Measurements from ENCODE around the gene HHIPL1. TPM values are rescaled to one million over a fixed set of nuclear protein-coding genes. Genes with fewer than 3 reads are reported as not detected.

HHIPL1 gene
- total RNA-seq, 1 donor from 2014 or later, result not detected

GRCh38 chr14:99717682-99718013, 72.7 kb downstream of the HHIPL1 start:
- Mint-ChIP-seq H3K4me3 (ENCODE audit: low read depth) (no peak overlapping the region), H3K36me3 (ENCODE audit: low read depth) (no peaks in the 10 kb centered on the region), H3K9me3 (no peaks in the 10 kb centered on the region), H3K27me3 (ENCODE audit: low read depth) (peaks cover 8% of the 10 kb centered on the region), H3K4me1 (ENCODE audit: low read depth) (no peaks in the 10 kb centered on the region), H3K27ac (no peak overlapping the region)
- no peak for DNase-seq (ENCODE audit: low spot score)
- intact Hi-C loops (cut with micrococcal nuclease), result no loop called here

GRCh38 chr14:99718031-99718810, 73.3 kb downstream of the HHIPL1 start:
- Mint-ChIP-seq H3K27ac (no peak overlapping the region), H3K27me3 (ENCODE audit: low read depth) (peaks cover 4% of the 10 kb centered on the region), H3K9me3 (no peaks in the 10 kb centered on the region), H3K36me3 (ENCODE audit: low read depth) (no peaks in the 10 kb centered on the region), H3K4me1 (ENCODE audit: low read depth) (no peaks in the 10 kb centered on the region), H3K4me3 (ENCODE audit: low read depth) (no peak overlapping the region)
- no peak for DNase-seq (ENCODE audit: low spot score)
- intact Hi-C loops (cut with micrococcal nuclease), result no loop called here

GRCh38 chr14:99718811-99719192, 73.9 kb downstream of the HHIPL1 start:
- intact Hi-C loops (cut with micrococcal nuclease), result no loop called here
- Mint-ChIP-seq H3K27me3 (ENCODE audit: low read depth) (peaks cover 3% of the 10 kb centered on the region), H3K4me1 (ENCODE audit: low read depth) (no peaks in the 10 kb centered on the region), H3K4me3 (ENCODE audit: low read depth) (no peak overlapping the region), H3K36me3 (ENCODE audit: low read depth) (no peaks in the 10 kb centered on the region), H3K9me3 (no peaks in the 10 kb centered on the region), H3K27ac (no peak overlapping the region)
- no peak for DNase-seq (ENCODE audit: low spot score)

GRCh38 chr14:99720941-99721791, 76.2 kb downstream of the HHIPL1 start:
- Mint-ChIP-seq H3K27ac (no peak overlapping the region), H3K4me3 (ENCODE audit: low read depth) (no peak overlapping the region), H3K9me3 (no peaks in the 10 kb centered on the region), H3K4me1 (ENCODE audit: low read depth) (no peaks in the 10 kb centered on the region), H3K27me3 (ENCODE audit: low read depth) (peaks cover 7% of the 10 kb centered on the region), H3K36me3 (ENCODE audit: low read depth) (no peaks in the 10 kb centered on the region)
- intact Hi-C loops (cut with micrococcal nuclease), result no loop called here
- DNase-seq (ENCODE audit: low spot score), result no peak

- Mint-ChIP-seq H3K27me3 (ENCODE audit: low read depth) (peaks cover 8% of the 10 kb centered on the region), H3K4me3 (ENCODE audit: low read depth) (no peak overlapping the region), H3K27ac (no peak overlapping the region), H3K36me3 (ENCODE audit: low read depth) (no peaks in the 10 kb centered on the region), H3K4me1 (ENCODE audit: low read depth) (no peaks in the 10 kb centered on the region), H3K9me3 (no peaks in the 10 kb centered on the region)
- intact Hi-C loops (cut with micrococcal nuclease), result no loop called here
- DNase-seq (ENCODE audit: low spot score), result no peak
These were observed 77.0 kb downstream of the HHIPL1 start for GRCh38 chr14:99721792-99722516.

- Mint-ChIP-seq H3K4me3 (ENCODE audit: low read depth) (no peak overlapping the region), H3K4me1 (ENCODE audit: low read depth) (no peaks in the 10 kb centered on the region), H3K27me3 (ENCODE audit: low read depth) (peaks cover 8% of the 10 kb centered on the region), H3K27ac (no peak overlapping the region), H3K9me3 (no peaks in the 10 kb centered on the region), H3K36me3 (ENCODE audit: low read depth) (no peaks in the 10 kb centered on the region)
- intact Hi-C loops (cut with micrococcal nuclease), result no loop called here
- DNase-seq (ENCODE audit: low spot score), result no peak
These were observed 77.8 kb downstream of the HHIPL1 start for GRCh38 chr14:99722741-99723140.

GRCh38 chr14:99724196-99724891, 79.4 kb downstream of the HHIPL1 start:
- no peak overlapping the region for H3K27ac Mint-ChIP-seq
- no peak overlapping the region for H3K4me3 Mint-ChIP-seq (ENCODE audit: low read depth)
- no peaks in the 10 kb centered on the region for H3K9me3 Mint-ChIP-seq
- peaks cover 10% of the 10 kb centered on the region for H3K27me3 Mint-ChIP-seq (ENCODE audit: low read depth)
- no peaks in the 10 kb centered on the region for H3K36me3 Mint-ChIP-seq (ENCODE audit: low read depth)
- intact Hi-C loops (cut with micrococcal nuclease), result no loop called here
- no peaks in the 10 kb centered on the region for H3K4me1 Mint-ChIP-seq (ENCODE audit: low read depth)
- DNase-seq (ENCODE audit: low spot score), result no peak

GRCh38 chr14:99724939-99725773, 80.2 kb downstream of the HHIPL1 start:
- no peak overlapping the region for H3K27ac Mint-ChIP-seq
- no peak for DNase-seq (ENCODE audit: low spot score)
- H3K27me3 Mint-ChIP-seq (ENCODE audit: low read depth), result peaks cover 10% of the 10 kb centered on the region
- intact Hi-C loops (cut with micrococcal nuclease), result no loop called here
- H3K36me3 Mint-ChIP-seq (ENCODE audit: low read depth), result no peaks in the 10 kb centered on the region
- H3K4me3 Mint-ChIP-seq (ENCODE audit: low read depth), result no peak overlapping the region
- no peaks in the 10 kb centered on the region for H3K4me1 Mint-ChIP-seq (ENCODE audit: low read depth)
- no peaks in the 10 kb centered on the region for H3K9me3 Mint-ChIP-seq

GRCh38 chr14:99725774-99726537, 81.0 kb downstream of the HHIPL1 start:
- peaks cover 12% of the 10 kb centered on the region for H3K27me3 Mint-ChIP-seq (ENCODE audit: low read depth)
- H3K4me1 Mint-ChIP-seq (ENCODE audit: low read depth), result no peaks in the 10 kb centered on the region
- no peak overlapping the region for H3K27ac Mint-ChIP-seq
- no peaks in the 10 kb centered on the region for H3K36me3 Mint-ChIP-seq (ENCODE audit: low read depth)
- intact Hi-C loops (cut with micrococcal nuclease), result no loop called here
- no peak overlapping the region for H3K4me3 Mint-ChIP-seq (ENCODE audit: low read depth)
- H3K9me3 Mint-ChIP-seq, result no peaks in the 10 kb centered on the region
- no peak for DNase-seq (ENCODE audit: low spot score)

- Mint-ChIP-seq H3K4me1 (ENCODE audit: low read depth) (no peaks in the 10 kb centered on the region), H3K4me3 (ENCODE audit: low read depth) (no peak overlapping the region), H3K9me3 (no peaks in the 10 kb centered on the region), H3K36me3 (ENCODE audit: low read depth) (no peaks in the 10 kb centered on the region), H3K27ac (no peak overlapping the region), H3K27me3 (ENCODE audit: low read depth) (peaks cover 12% of the 10 kb centered on the region)
- DNase-seq (ENCODE audit: low spot score), result no peak
- intact Hi-C loops (cut with micrococcal nuclease), result no loop called here
These were observed 81.7 kb downstream of the HHIPL1 start for GRCh38 chr14:99726538-99727095.

GRCh38 chr14:99727096-99727870, 82.4 kb downstream of the HHIPL1 start:
- Mint-ChIP-seq H3K9me3 (no peaks in the 10 kb centered on the region), H3K27ac (no peak overlapping the region), H3K27me3 (ENCODE audit: low read depth) (peaks cover 12% of the 10 kb centered on the region), H3K4me1 (ENCODE audit: low read depth) (no peaks in the 10 kb centered on the region), H3K36me3 (ENCODE audit: low read depth) (no peaks in the 10 kb centered on the region), H3K4me3 (ENCODE audit: low read depth) (no peak overlapping the region)
- no peak for DNase-seq (ENCODE audit: low spot score)
- intact Hi-C loops (cut with micrococcal nuclease), result no loop called here

All from activated T-helper 2 cell treated with anti-CD3 and anti-CD28 coated beads, Interferon-gamma antibody, Interleukin-2, Interleukin-4, amounts not matched to agents 10 μg/mL and 5 μg/mL and 100 μg/mL, durations not matched to agents 14 hours and 24 hours and 36 hours (primary cell).